Measurements from ENCODE around the gene PROSER3. TPM values are rescaled to one million over a fixed set of nuclear protein-coding genes. Genes with fewer than 3 reads are reported as not detected.
"Not testable (repeated sequence)": the region's sequence is repeated elsewhere in the genome, so short reads cannot be mapped to it uniquely, and the experiment has no call there.

The PROSER3 gene
- total RNA-seq, 1 donor from 2014 or later = 5.2 TPM

- ATAC-seq = no peak
- no peak for DNase-seq
- intact Hi-C loops (cut with micrococcal nuclease) = no loop called here
Measured at GRCh38 chr19:35786299-35787160, 28.6 kb downstream of the PROSER3 start.

- no peak for DNase-seq
- intact Hi-C loops (cut with micrococcal nuclease) = no loop called here
- ATAC-seq = no peak
Measured at GRCh38 chr19:35787227-35787799, 29.3 kb downstream of the PROSER3 start.

GRCh38 chr19:35788205-35788960 lies 30.4 kb downstream of the PROSER3 start:
- intact Hi-C loops (cut with micrococcal nuclease) = no loop called here
- DNase-seq (no peak), ATAC-seq (no peak)

GRCh38 chr19:35789195-35789977 lies 31.4 kb downstream of the PROSER3 start:
- intact Hi-C loops (cut with micrococcal nuclease) = no loop called here
- no peak for DNase-seq
- ATAC-seq = no peak

- no peak for DNase-seq
- ATAC-seq = no peak
- intact Hi-C loops (cut with micrococcal nuclease) = no loop called here
Measured at GRCh38 chr19:35789978-35790944, 32.3 kb downstream of the PROSER3 start.

GRCh38 chr19:35790981-35791813 lies 33.2 kb downstream of the PROSER3 start:
- ATAC-seq = no peak
- no peak for DNase-seq
- intact Hi-C loops (cut with micrococcal nuclease) = no loop called here

- intact Hi-C loops (cut with micrococcal nuclease) = no loop called here
- ATAC-seq = no peak
- no peak for DNase-seq
Measured at GRCh38 chr19:35791814-35792279, 33.9 kb downstream of the PROSER3 start.

- ATAC-seq (no peak), DNase-seq (no peak)
- intact Hi-C loops (cut with micrococcal nuclease) = no loop called here
Measured at GRCh38 chr19:35792312-35792711, 34.3 kb downstream of the PROSER3 start.

- ATAC-seq (no peak), DNase-seq (no peak)
- intact Hi-C loops (cut with micrococcal nuclease) = no loop called here
Measured at GRCh38 chr19:35792888-35793287, 34.9 kb downstream of the PROSER3 start.

GRCh38 chr19:35793381-35794165 lies 35.6 kb downstream of the PROSER3 start:
- intact Hi-C loops (cut with micrococcal nuclease) = no loop called here
- ATAC-seq = no peak
- no peak for DNase-seq

- ATAC-seq; DNase-seq; intact Hi-C loops (cut with micrococcal nuclease): not testable (repeated sequence)
Measured at GRCh38 chr19:35795564-35795963, 37.6 kb downstream of the PROSER3 start.

- intact Hi-C loops (cut with micrococcal nuclease) = no loop called here
- no peak for DNase-seq
- no peak for ATAC-seq
Measured at GRCh38 chr19:35796645-35797542, 38.9 kb downstream of the PROSER3 start.

- ATAC-seq (no peak), DNase-seq (no peak)
- intact Hi-C loops (cut with micrococcal nuclease) = no loop called here
Measured at GRCh38 chr19:35797663-35798062, 39.7 kb downstream of the PROSER3 start.

GRCh38 chr19:35801828-35802227 lies 43.9 kb downstream of the PROSER3 start:
- intact Hi-C loops (cut with micrococcal nuclease) = no loop called here
- DNase-seq (no peak), ATAC-seq (no peak)

- intact Hi-C loops (cut with micrococcal nuclease) = no loop called here
- no peak for ATAC-seq
- no peak for DNase-seq
Measured at GRCh38 chr19:35805526-35806102, 47.6 kb downstream of the PROSER3 start.

All from left ventricle myocardium superior (tissue), 1 donor.